TTC549 (cell line): ENCODE data around the gene TNIK.

Experiments
- FAIRE-seq: peaks from 2 replicates; lab custom pipeline; 2012; peaks lifted over from hg19 to GRCh38; lab: Jason Lieb, UNC

Gene TNIK

GRCh38 chr3:171336406-171336805 lies 123.8 kb downstream of the TNIK start:
- no peak for FAIRE-seq

- no peak for FAIRE-seq
Observed at GRCh38 chr3:171335559-171335958, 124.6 kb downstream of the TNIK start.

- no peak for FAIRE-seq
Observed at GRCh38 chr3:171334465-171334811, 125.8 kb downstream of the TNIK start.

GRCh38 chr3:171333784-171334464 lies 126.3 kb downstream of the TNIK start:
- FAIRE-seq: no peak

DNA sequence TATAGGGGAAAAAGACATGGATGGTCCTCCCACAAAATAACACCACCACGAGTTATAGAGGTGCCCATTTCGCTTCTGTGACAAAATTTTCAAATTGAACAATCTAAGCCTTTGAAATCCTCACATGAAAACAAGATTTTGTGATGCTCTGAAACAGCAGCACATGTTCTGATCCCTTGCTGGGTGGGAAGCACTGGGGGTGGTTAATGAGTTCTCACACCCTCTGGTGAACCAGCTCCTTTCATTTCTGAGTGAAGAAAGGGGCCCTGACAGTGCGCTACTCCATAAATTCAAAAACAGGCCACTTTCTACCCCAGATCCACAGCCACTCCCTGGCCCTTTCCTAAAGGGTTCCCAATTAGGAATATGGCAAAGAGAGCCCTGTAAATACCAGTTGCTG lies 129.3 kb downstream of the TNIK start:
- no peak for FAIRE-seq

DNA sequence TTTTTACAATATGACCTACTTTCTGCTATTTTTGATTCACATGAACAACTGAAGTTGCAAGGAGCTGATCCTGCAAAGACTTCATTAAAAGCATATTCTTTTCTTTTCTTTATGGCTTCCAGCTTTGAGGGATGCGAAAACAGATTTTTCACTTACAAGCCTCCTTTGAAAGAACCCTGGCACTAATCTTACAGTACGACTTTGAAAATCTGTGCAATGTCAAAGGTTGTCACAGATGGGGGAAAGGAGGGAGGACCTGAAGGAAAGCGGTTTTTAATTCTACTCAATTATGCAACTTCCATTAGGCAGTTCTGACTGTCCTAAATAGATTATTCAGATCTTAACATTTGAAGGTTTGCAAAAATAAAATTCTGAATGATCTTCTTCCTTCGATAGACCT lies 130.5 kb downstream of the TNIK start:
- FAIRE-seq: no peak

- no peak for FAIRE-seq
Observed at GRCh38 chr3:171328419-171329082, 131.7 kb downstream of the TNIK start.

- FAIRE-seq: no peak
Observed at GRCh38 chr3:171327441-171328174, 132.6 kb downstream of the TNIK start.

DNA sequence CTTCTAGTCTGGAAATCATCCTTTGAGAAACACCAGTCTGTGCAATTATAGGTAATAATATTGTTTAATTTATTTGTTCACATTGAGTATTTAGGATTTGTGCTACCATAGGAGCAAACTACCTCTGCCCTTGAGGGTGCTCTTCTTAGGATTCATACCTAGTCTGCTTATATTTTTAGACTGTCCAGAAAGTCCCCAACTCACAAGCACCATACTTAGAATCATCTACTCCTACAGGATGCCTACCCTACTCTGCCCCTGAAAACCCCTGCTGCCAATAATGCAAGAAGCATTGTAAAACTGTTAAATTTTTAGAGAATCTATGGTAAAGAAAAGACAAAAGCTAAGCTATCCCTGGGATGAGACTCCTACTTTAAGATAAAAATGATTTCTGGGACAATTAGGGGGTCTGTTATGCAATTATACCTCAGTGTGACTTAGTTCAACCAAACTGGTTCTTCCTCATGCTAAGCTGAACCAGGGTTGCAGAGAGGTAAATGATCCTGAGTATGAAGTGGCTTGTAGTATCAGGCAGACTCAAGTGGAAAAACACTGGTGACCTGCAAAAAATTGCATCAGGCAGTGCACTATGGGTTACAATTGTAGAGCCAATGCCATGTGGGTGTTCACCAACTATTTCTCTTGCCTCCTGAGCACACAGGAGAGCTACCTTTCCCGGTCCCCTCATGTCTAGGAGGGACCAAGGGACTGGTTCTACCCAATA lies 133.3 kb downstream of the TNIK start:
- FAIRE-seq: no peak

DNA sequence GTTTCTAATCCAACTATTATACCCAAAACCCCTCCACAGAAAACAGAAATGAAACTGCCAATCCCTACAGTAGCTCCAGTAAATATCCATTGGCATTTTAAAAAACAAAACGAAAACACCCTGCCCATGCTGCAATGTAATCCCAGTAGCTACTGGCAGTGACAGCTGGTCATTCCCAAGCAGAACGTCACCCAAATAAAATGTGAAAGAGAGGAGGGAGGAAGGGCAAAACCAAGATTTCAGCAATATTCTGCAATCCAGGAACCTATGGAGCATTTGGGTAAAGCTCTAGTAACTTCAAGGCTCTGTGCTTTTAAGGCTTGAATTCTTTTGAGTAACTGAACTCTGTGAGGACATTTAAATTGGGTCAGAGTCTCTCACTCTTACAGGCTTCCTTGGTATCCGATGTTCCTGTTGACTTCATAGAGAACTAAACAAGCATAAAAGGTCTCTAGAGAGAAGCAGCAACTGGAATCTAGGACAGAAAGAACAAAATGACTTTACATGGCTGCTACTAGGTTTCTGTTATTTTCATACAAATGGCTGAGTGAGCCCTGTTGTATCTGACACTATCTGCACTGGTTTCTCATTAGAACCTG lies 136.2 kb downstream of the TNIK start:
- FAIRE-seq: no peak

DNA sequence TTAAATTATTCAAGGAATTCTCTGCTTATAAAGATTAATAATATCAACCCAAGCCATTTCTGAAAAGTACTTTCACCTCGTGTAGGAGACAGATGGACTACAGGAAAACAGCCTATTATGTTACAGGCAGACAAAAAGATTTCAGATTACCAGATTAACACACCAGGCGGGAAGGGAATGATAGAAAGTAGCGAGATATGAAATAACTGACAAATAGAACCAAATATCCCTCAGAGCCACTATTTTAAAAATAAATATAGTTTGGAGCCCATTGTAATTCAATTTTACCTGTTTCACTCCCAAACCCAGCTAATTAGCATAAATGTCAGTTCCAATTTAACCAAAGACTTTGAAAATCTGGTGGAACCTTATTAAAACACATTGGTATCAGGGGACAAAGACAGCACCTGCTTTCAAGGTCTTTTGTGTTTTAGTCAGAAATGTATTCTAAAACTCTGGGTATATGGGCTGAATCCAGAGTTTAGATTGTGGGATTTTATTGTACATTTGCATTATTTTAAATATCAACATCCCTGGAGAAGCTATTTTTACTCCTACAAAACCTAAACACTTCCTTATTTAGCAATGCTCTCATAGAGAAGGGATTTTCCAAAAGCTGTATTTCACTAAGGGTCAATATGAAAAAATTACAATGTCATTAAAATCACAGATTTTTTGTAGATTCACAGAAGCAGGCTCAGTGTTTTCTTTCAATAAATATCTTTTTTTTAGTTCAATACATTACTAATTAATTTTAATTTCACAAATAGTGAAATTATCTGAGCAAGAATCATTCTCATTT lies 138.4 kb downstream of the TNIK start:
- FAIRE-seq: no peak

GRCh38 chr3:171320750-171321558 lies 139.3 kb downstream of the TNIK start:
- FAIRE-seq: no peak

GRCh38 chr3:171317171-171317570 lies 143.0 kb downstream of the TNIK start:
- no peak for FAIRE-seq

DNA sequence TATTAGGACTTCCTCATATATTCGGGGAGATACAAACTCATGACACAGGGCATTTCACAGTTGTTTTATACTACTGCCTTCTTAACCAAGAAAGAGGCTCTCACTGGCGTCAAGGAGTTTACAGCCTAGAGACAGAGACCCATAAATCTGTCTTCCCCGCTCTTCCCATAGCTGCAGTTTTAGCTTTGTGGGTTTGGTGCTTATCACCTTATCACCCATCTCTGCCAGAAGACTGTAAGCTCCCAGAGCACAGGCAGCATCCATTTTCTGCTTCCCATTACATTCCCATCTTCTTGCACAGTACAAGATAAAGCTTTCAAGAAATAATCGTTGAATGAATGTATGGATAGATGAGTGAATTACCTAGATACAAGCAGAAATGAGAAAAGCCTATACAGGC lies 144.3 kb downstream of the TNIK start:
- FAIRE-seq: no peak

DNA sequence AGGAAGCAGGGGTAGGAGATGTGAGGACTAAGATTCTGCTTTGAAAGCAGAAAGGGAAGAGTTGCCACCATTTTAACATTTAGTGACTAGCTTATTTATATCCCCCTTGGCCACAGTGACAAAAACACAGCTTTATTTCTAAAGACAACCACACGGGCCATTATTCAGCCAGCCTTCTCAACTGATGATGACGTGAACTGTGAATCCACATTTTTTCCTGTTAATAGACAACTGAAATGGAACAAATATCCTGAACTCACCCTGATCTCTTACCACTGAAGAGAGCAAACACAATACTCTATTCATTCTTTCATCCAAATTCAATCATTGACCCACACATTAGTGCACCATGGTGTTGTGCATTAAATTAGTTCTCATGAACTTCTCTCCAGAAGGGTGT lies 145.1 kb downstream of the TNIK start:
- FAIRE-seq: no peak

- FAIRE-seq: no peak
Observed at GRCh38 chr3:171314341-171314740, 145.9 kb downstream of the TNIK start.

DNA sequence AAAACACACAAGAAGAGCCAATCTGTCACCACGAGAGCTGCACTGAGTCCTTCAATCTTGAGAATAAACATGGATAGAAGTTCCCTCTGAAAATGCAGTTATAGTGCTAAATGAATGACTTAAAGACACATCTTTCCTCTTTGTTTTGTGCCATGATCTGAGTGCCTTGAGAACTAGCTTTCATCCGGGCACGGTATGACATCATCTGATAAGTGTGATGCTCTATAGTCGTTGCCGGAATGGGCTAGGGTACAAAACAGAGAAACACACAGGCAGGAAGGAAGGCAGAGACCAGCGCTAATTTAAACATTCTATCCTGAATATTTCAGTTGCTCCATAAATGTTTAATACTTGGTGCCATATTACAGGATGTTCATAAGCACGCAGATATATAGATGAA lies 146.5 kb downstream of the TNIK start:
- FAIRE-seq: no peak

GRCh38 chr3:171312741-171313140 lies 147.5 kb downstream of the TNIK start:
- FAIRE-seq: no peak

GRCh38 chr3:171311784-171312183 lies 148.4 kb downstream of the TNIK start:
- no peak for FAIRE-seq

DNA sequence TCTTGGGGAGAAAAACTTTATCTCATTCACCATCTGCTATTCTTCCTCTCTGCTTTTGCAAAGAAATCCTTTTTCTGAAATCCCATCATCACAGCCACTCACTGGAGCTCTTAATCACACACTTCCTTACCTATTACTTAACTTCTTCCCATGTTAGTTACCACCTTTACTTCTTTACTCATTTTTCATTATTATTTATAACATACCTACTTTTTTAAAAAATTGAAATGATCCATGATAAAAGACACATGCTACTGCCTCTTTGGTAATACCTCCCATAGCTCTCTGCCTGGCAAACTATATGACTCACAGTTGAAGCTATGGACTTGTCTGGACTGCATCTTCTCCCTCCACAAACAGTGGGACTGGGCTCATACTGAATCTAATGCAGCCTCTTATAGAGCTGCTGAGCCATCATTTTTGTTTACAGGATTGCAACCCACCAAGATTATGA lies 150.3 kb downstream of the TNIK start:
- peak; percentile 5 for FAIRE-seq

DNA sequence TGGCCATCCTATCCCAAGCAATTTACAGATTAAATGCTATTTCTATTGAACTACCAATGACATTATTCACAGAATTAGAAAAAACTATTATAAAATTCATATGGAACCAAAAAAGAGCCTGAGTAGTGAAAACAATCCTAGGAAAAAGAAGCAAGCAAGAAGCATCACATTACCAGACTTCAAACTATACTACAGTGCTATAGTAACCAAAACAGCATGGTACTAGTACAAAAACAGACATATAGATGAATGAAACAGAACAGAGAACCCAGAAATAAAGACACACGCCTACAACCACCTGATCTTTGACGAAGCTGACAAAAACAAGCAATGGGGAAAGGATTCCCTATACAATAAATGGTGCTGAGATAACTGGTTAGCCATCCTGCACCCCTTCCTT lies 152.2 kb downstream of the TNIK start:
- no peak for FAIRE-seq
